DND-41 (cell line): ENCODE results near the gene PGM5.

Source experiments
- EZH2 ChIP-seq: IDR thresholded peaks from 3 replicates; pipeline ENCODE4 v1.6.1; 2012; ENCODE audit warnings: borderline replicate concordance, low read depth, mild to moderate bottlenecking, moderate library complexity, low read length, inconsistent platforms; ENCODE audit not compliant: severe bottlenecking
- TF ChIP-seq, protein P1 (sequence below): IDR thresholded peaks from 2 replicates; pipeline ENCODE4 v1.5.1; 2012; ENCODE audit warnings: borderline replicate concordance, low read length, moderate library complexity, mild to moderate bottlenecking; ENCODE audit not compliant: poor library complexity, severe bottlenecking; ENCODE audit errors: extremely low read depth

DNA sequence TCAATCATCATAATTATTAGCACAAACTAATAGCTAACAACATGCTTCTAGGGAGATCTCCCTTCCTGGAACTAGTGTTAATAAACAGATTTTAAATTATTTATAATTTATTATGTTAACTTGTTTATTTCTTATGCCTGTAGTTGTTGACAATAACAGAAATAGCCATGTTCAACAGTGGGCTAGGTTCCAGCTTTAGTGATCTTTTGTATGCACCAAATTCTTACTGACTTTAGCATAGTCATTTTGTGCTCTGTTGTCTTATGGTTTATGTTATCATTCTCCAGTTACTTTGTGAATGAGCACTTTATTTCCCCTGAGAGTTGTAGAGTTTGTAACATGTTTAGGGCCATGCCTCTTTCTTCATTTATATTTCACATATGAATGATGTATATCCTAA, 113.7 kb downstream of the PGM5 start:
- TF ChIP-seq, protein P1, sequence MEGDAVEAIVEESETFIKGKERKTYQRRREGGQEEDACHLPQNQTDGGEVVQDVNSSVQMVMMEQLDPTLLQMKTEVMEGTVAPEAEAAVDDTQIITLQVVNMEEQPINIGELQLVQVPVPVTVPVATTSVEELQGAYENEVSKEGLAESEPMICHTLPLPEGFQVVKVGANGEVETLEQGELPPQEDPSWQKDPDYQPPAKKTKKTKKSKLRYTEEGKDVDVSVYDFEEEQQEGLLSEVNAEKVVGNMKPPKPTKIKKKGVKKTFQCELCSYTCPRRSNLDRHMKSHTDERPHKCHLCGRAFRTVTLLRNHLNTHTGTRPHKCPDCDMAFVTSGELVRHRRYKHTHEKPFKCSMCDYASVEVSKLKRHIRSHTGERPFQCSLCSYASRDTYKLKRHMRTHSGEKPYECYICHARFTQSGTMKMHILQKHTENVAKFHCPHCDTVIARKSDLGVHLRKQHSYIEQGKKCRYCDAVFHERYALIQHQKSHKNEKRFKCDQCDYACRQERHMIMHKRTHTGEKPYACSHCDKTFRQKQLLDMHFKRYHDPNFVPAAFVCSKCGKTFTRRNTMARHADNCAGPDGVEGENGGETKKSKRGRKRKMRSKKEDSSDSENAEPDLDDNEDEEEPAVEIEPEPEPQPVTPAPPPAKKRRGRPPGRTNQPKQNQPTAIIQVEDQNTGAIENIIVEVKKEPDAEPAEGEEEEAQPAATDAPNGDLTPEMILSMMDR: no peak
- TF ChIP-seq EZH2: no peak
